HL-60 (cell line): ENCODE measurements around the gene BMPER.

ENCODE experiments used
- GABPA ChIP-seq: IDR thresholded peaks from 2 replicates; pipeline ENCODE4 v1.6.1; 2012; ENCODE audit warnings: low read depth
- POLR2AphosphoS5 ChIP-seq: IDR thresholded peaks from 2 replicates; pipeline ENCODE4 v1.6.1; 2012; ENCODE audit warnings: low read depth
- SPI1 ChIP-seq: IDR thresholded peaks from 2 replicates; pipeline ENCODE4 v1.6.1; 2012; ENCODE audit warnings: low read depth, mild to moderate bottlenecking, borderline replicate concordance
- TF ChIP-seq, protein P1 (sequence below): IDR thresholded peaks from one replicate; pipeline ENCODE4 v1.5.1; 2011; ENCODE audit warnings: low read length, control low read depth, inconsistent platforms; ENCODE audit not compliant: insufficient read depth
- TF ChIP-seq, protein P2 (sequence below): IDR thresholded peaks from 2 replicates; pipeline ENCODE4 v1.6.1; 2012; ENCODE audit warnings: low read depth; ENCODE audit not compliant: insufficient replicate concordance

DNA sequence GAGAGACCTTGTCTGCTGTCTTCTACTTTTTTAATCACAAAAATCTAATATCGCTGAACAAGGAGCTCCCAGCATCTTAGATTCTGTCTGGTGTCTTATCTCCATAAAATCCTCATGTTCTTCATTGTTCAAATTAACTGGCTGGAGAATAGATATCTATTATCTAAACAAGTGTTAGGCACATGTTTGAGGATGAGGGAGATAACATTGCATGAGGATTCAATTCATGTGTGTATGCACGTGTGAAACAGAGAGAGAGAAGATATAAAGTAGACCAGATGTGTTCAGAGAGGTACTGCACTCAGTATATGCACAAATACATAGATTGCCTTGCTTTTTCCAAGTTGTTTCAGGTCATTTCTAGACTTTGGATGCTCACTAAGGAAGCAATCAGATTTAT lies 5.4 kb downstream of the BMPER start:
- TF ChIP-seq, protein P1, sequence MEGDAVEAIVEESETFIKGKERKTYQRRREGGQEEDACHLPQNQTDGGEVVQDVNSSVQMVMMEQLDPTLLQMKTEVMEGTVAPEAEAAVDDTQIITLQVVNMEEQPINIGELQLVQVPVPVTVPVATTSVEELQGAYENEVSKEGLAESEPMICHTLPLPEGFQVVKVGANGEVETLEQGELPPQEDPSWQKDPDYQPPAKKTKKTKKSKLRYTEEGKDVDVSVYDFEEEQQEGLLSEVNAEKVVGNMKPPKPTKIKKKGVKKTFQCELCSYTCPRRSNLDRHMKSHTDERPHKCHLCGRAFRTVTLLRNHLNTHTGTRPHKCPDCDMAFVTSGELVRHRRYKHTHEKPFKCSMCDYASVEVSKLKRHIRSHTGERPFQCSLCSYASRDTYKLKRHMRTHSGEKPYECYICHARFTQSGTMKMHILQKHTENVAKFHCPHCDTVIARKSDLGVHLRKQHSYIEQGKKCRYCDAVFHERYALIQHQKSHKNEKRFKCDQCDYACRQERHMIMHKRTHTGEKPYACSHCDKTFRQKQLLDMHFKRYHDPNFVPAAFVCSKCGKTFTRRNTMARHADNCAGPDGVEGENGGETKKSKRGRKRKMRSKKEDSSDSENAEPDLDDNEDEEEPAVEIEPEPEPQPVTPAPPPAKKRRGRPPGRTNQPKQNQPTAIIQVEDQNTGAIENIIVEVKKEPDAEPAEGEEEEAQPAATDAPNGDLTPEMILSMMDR, result no peak
- TF ChIP-seq, protein P2, sequence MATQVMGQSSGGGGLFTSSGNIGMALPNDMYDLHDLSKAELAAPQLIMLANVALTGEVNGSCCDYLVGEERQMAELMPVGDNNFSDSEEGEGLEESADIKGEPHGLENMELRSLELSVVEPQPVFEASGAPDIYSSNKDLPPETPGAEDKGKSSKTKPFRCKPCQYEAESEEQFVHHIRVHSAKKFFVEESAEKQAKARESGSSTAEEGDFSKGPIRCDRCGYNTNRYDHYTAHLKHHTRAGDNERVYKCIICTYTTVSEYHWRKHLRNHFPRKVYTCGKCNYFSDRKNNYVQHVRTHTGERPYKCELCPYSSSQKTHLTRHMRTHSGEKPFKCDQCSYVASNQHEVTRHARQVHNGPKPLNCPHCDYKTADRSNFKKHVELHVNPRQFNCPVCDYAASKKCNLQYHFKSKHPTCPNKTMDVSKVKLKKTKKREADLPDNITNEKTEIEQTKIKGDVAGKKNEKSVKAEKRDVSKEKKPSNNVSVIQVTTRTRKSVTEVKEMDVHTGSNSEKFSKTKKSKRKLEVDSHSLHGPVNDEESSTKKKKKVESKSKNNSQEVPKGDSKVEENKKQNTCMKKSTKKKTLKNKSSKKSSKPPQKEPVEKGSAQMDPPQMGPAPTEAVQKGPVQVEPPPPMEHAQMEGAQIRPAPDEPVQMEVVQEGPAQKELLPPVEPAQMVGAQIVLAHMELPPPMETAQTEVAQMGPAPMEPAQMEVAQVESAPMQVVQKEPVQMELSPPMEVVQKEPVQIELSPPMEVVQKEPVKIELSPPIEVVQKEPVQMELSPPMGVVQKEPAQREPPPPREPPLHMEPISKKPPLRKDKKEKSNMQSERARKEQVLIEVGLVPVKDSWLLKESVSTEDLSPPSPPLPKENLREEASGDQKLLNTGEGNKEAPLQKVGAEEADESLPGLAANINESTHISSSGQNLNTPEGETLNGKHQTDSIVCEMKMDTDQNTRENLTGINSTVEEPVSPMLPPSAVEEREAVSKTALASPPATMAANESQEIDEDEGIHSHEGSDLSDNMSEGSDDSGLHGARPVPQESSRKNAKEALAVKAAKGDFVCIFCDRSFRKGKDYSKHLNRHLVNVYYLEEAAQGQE, result no peak
- no peak for TF ChIP-seq POLR2AphosphoS5
- no peak for TF ChIP-seq SPI1
- no peak for TF ChIP-seq GABPA
